Subcutaneous abdominal adipose tissue (tissue), 5 donors: ENCODE measurements around the gene GMDS.

Experiments used
- H3K27ac ChIP-seq: one replicate; pipeline ENCODE4 v1.7.0; 2013; ENCODE audit warnings: low read depth, mild to moderate bottlenecking, inconsistent platforms, low read length, moderate library complexity
- H3K27me3 ChIP-seq, 5 donors: one replicate each; pipeline ENCODE4 v1.7.0; 2013; ENCODE audit warnings: low read length in 5 of 5, inconsistent platforms in 1 of 5; ENCODE audit not compliant: control insufficient read depth in 5 of 5, insufficient read depth in 4 of 5
- H3K36me3 ChIP-seq, 5 donors: one replicate each; pipeline ENCODE4 v1.7.0; 2013; ENCODE audit warnings: low read length in 5 of 5; ENCODE audit not compliant: control insufficient read depth in 5 of 5, insufficient read depth in 5 of 5
- H3K4me1 ChIP-seq, 5 donors: one replicate each; pipeline ENCODE4 v1.7.0; 2013; ENCODE audit warnings: low read length in 5 of 5, mild to moderate bottlenecking in 3 of 5, moderate library complexity in 1 of 5; ENCODE audit not compliant: control insufficient read depth in 5 of 5, insufficient read depth in 5 of 5
- H3K4me3 ChIP-seq, 5 donors: one replicate each; pipeline ENCODE4 v1.7.0; 2013; ENCODE audit warnings: low read length in 5 of 5, low read depth in 1 of 5
- H3K9ac ChIP-seq, 5 donors: one replicate each; pipeline ENCODE4 v1.7.0; 2013; ENCODE audit warnings: low read length in 5 of 5, mild to moderate bottlenecking in 4 of 5, moderate library complexity in 3 of 5
- H3K9me3 ChIP-seq, 5 donors: one replicate each; pipeline ENCODE4 v1.7.0; 2013; ENCODE audit warnings: low read length in 5 of 5; ENCODE audit not compliant: control insufficient read depth in 5 of 5
- donor health status: healthy.
- donor health status: healthy.
- donor health status: healthy.
- donor health status: healthy.
- donor health status: healthy.

The GMDS gene

DNA sequence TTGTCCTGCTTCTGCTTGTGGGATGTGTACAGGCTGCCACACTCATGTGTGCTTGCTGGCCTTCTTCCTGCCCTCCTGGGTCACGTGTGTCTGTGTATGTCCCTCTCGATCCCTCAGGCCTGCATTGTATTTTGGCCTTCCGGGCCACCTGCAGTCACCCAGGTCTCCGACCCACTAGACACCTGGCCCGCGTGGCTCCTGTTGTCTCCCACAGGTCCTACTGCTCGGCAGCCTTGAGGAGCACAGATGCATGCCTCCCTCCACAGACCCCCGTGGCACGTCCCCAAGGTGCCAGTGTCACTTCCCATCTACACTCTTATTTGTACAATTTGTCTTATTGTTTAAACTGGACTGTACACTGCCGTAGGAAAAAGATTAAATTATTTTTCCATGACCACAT lies 592.6 kb downstream of the GMDS start:
- Histone ChIP-seq H3K9me3 (no peaks in the 10 kb centered on the region), H3K4me3 (no peak overlapping the region), H3K4me1 (no peaks in the 10 kb centered on the region), H3K27me3 (no peaks in the 10 kb centered on the region), H3K36me3 (no peaks in the 10 kb centered on the region), H3K9ac (no peak overlapping the region), H3K27ac (no peak overlapping the region)

DNA sequence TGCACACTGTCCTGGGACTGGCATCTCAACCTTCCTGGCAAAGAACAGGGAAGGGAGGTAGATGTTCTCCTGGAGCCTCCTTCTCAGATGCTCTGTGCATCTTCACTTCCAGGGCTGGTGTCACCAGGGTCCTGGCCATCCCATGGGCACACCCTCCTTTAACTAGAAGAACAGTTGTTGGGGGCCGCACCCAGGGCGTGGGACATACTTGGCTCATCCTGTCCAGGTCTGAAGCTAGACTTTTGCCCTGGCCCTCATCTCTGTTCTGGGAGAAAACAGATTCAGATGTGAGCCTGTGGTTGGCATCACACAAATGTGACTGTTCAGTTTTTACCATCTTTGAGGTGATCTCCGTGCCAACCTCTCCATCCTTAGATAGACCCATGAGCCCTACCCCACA lies 594.0 kb downstream of the GMDS start:
- Histone ChIP-seq H3K9me3 (no peaks in the 10 kb centered on the region), H3K4me3 (no peak overlapping the region), H3K36me3 (no peaks in the 10 kb centered on the region), H3K27ac (no peak overlapping the region), H3K27me3 (peaks cover 0 to 3% (median 0%) of the 10 kb centered on the region in 5 donors), H3K4me1 (peaks cover 0 to 2% (median 0%) of the 10 kb centered on the region in 5 donors), H3K9ac (no peak overlapping the region)

DNA sequence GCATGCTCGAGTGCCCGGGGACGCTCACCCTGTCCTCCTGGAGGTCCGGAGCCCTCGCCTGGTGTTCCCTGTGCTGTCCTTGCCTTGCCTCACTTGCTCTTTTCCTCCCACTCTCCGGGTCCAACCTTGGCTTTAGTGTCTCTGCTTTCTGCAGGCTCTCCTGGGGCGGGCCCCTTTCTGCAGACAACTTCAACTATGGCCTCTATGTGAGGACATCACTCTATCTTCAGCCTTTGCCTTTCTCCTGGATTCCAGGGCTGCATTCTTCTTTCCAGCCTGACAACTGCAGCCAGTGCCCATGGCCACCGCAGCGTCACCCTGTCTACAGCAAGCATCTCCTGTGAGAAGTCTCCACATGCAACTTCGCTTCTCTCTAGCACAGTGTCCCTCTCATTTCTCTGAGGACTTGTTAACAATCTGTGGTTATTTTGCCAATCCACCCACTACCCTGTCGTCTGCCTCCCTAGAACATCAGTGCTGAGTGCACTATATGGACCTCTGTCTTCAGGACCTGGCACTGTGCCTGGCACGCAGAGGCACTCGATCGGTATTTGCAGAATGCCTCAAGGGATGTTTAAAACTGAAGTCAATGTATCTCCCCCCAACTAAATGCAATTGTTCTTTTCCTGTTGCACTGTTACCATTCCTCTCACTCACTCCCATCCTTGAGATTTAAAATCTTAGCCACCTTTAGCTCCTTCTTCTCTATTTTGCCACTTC lies 599.8 kb downstream of the GMDS start:
- Histone ChIP-seq H3K9me3 (no peaks in the 10 kb centered on the region), H3K9ac (no peak overlapping the region), H3K27me3 (peaks cover 0 to 3% (median 0%) of the 10 kb centered on the region in 5 donors), H3K36me3 (no peaks in the 10 kb centered on the region), H3K27ac (no peak overlapping the region), H3K4me3 (no peak overlapping the region), H3K4me1 (peaks cover 0 to 22% (median 10%) of the 10 kb centered on the region in 5 donors)

DNA sequence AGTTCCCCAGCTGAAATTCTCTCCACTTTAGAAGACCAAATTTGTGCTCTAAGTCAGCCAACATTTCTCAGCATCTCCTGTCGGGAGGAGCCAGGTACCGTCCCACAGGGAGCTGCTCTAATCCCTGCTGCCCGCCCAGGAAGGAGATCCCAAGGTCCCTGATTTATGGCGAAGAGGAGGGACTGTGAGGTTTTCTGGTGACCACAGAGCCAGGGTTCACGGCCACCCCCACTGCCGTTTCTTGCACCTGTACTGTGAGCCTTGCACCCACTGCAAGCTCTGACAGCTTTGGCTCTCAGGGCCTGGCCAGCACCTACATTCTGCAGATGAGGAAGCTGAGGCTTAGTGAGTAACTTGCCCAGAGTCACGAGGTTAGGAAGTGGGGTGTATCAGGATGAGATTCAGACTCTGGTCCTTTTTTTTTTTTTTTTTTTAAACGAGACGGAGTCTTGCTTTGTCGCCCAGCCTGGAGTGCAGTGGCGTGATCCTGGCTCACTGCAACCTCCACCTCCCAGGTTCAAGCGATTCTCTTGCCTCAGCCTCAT lies 600.8 kb downstream of the GMDS start:
- Histone ChIP-seq H3K9me3 (no peaks in the 10 kb centered on the region), H3K27ac (no peak overlapping the region), H3K36me3 (no peaks in the 10 kb centered on the region), H3K27me3 (peaks cover 0 to 3% (median 0%) of the 10 kb centered on the region in 5 donors), H3K9ac (no peak overlapping the region), H3K4me1 (peaks cover 0 to 22% (median 10%) of the 10 kb centered on the region in 5 donors), H3K4me3 (no peak overlapping the region)

DNA sequence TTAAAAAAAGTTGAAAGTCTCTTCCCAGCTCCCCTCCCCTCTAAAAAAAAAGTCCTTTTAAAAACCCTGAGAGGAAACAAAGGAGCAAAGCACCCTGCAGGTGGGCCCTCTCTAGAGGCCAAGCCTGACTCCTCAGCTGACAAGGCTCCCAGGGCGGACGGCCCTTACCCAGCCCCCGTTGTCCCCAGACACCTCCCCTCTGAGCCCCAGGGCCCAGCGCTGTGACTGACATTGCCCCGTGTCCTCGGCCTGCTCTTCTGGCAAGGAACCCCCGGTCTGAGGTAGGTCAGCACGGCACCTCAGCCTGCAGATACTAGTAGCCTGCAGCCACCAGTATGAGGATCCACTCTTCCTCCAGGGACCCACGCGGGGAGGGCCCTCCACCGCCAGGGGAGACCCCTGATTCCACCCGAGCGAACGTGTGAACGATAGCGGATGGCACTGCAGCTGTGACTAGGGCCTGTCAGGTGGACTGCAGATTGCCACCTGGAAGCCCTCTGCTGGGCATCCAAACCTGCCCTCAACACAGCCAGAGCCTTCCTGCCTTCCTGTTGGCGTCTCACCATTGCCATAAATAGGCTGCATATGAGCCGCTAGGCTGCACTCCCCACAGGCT lies 601.5 kb downstream of the GMDS start:
- H3K9ac ChIP-seq = no peak overlapping the region
- no peak overlapping the region for H3K4me3 ChIP-seq
- no peak overlapping the region for H3K27ac ChIP-seq
- no peaks in the 10 kb centered on the region for H3K36me3 ChIP-seq
- peaks cover 0 to 3% (median 0%) of the 10 kb centered on the region in 5 donors for H3K27me3 ChIP-seq
- H3K4me1 ChIP-seq = peaks cover 0 to 22% (median 10%) of the 10 kb centered on the region in 5 donors
- no peaks in the 10 kb centered on the region for H3K9me3 ChIP-seq

DNA sequence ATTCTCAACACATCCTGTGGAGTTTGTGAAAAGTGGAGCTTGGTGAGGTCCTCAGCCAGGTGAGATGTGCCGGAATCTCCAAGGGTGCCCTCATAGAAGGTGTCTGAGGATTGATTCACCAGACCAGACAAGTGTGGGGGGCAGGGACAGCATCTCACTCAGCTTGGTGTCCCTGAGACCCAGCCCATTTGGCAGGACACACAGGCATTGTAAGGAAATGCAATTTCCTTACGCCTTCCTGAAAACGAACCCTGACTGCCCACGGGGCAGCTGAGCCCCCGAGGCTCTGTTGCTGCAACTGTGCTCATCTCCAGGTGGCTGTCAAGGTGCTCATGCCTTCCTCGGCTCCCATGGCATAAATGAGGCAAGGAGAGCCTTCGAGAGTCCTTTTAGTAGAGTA lies 602.3 kb downstream of the GMDS start:
- peaks cover 0 to 3% (median 0%) of the 10 kb centered on the region in 5 donors for H3K27me3 ChIP-seq
- no peak overlapping the region for H3K9ac ChIP-seq
- peaks cover 0 to 22% (median 10%) of the 10 kb centered on the region in 5 donors for H3K4me1 ChIP-seq
- no peak overlapping the region for H3K27ac ChIP-seq
- no peaks in the 10 kb centered on the region for H3K9me3 ChIP-seq
- peak overlapping the region in 1 of 5 donors; percentile 23 for H3K4me3 ChIP-seq
- H3K36me3 ChIP-seq = no peaks in the 10 kb centered on the region

DNA sequence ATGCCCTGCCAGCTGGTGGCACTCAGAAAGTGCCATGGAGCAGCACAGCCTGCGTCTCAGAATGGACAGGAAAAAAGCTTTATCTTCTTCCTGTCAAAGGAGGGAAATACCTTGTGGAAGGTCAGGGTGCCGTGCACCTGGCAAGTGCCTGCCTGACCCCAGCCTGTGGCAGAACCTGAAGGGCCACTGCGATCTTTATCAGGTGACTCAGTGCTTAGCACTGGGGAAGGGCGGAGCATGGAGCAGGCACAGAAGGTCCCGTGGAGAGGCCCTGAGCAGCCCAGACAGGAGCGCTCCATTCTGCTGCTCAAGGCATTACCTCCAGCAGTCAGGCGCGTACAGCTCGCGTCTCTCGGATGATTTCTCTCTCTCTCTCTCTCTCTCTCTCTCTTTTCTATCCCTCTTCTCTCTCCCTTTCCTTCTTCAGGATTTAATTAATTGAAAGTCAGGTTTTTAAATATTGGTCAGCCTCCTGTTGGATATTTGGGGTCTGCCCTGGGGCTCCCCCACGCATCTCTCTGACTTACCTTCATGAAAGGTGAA lies 604.0 kb downstream of the GMDS start:
- Histone ChIP-seq H3K36me3 (no peaks in the 10 kb centered on the region), H3K9me3 (no peaks in the 10 kb centered on the region), H3K27me3 (no peaks in the 10 kb centered on the region), H3K9ac (no peak overlapping the region), H3K27ac (no peak overlapping the region), H3K4me3 (no peak overlapping the region), H3K4me1 (peaks cover 0 to 22% (median 10%) of the 10 kb centered on the region in 5 donors)

DNA sequence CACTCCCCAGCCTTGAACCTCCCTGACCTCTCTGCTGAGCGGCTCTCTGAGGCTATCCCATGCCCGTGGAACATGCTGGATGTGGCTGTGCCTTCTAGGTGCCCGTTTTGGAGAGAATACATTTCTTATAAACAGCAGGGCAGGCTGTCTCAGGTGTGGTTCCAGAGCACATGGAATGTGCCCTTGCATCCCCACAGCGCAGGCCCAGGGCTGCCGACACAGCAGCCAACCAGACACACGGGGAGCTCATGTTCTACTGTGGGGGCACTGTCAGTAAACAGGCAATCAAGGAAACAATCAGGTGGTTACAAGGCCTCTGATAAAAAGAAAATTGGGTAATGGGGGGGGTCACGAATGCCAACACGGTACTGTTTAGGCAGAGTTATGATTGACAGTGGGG lies 604.9 kb downstream of the GMDS start:
- Histone ChIP-seq H3K9me3 (no peaks in the 10 kb centered on the region), H3K27me3 (no peaks in the 10 kb centered on the region), H3K36me3 (no peaks in the 10 kb centered on the region), H3K9ac (no peak overlapping the region), H3K4me1 (peaks cover 0 to 20% (median 4%) of the 10 kb centered on the region in 5 donors), H3K27ac (no peak overlapping the region), H3K4me3 (no peak overlapping the region)

DNA sequence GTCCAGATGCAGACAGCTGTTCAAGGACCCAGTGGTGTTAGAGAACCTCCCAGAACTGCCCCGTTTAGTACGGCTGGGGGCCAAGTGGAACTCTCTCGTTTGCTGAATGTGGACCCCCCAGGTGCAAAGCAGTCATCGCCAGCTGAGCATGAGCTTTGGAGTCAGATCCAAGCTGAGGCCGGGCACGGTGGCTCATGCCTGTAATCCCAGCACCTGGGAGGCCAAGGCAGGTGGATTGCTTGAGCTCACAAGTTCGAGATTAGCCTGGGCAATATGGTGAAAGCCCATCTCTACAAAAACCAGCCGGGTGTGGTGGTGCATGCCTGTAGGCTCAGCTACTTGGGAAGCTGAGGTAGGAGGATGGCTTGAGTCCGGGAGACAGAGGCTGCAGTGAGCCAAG lies 606.0 kb downstream of the GMDS start:
- Histone ChIP-seq H3K9me3 (no peaks in the 10 kb centered on the region), H3K27ac (no peak overlapping the region), H3K4me1 (peaks cover 0 to 30% (median 0%) of the 10 kb centered on the region in 5 donors), H3K27me3 (no peaks in the 10 kb centered on the region), H3K9ac (no peak overlapping the region), H3K36me3 (no peaks in the 10 kb centered on the region), H3K4me3 (no peak overlapping the region)
